IPS DF 19.7 (cell line): Measurements from ENCODE around the gene HPRT1.
A peak's percentile ranks its signal among the peaks of the same experiment; 100 is the strongest.
"Not testable (repeated sequence)": the region's sequence is repeated elsewhere in the genome, so short reads cannot be mapped to it uniquely, and the experiment has no call there.

ENCODE experiments used
- DNase-seq: peaks from one replicate; pipeline ENCODE4 v3.0.0-alpha.2; 2013; ENCODE audit warnings: low read depth, low spot score

Gene HPRT1

GRCh38 chrX:134460005-134460861 lies at the start of gene HPRT1:
HPRT1 (plus strand) TSS chrX:134460165; CDS start chrX:134460312, 147 bp downstream.
- peak; percentile 5 for DNase-seq

GRCh38 chrX:134416087-134416486 lies 43.9 kb upstream of the HPRT1 start:
- no peak for DNase-seq

GRCh38 chrX:134418317-134419113 lies 41.5 kb upstream of the HPRT1 start:
- DNase-seq, result no peak

GRCh38 chrX:134419784-134420183 lies 40.2 kb upstream of the HPRT1 start:
- DNase-seq, result no peak

- no peak for DNase-seq
Measured at GRCh38 chrX:134423606-134424005, 36.4 kb upstream of the HPRT1 start.

- no peak for DNase-seq
Measured at GRCh38 chrX:134426281-134426680, 33.7 kb upstream of the HPRT1 start.

- DNase-seq, result no peak
Measured at GRCh38 chrX:134431894-134432293, 28.1 kb upstream of the HPRT1 start.

- DNase-seq, result no peak
Measured at GRCh38 chrX:134435894-134436293, 24.1 kb upstream of the HPRT1 start.

- no peak for DNase-seq
Measured at GRCh38 chrX:134443020-134443419, 16.9 kb upstream of the HPRT1 start.

GRCh38 chrX:134443461-134443860 lies 16.5 kb upstream of the HPRT1 start:
- no peak for DNase-seq

GRCh38 chrX:134444681-134445080 lies 15.3 kb upstream of the HPRT1 start:
- no peak for DNase-seq

GRCh38 chrX:134452596-134452995 lies 7.4 kb upstream of the HPRT1 start:
- no peak for DNase-seq

- DNase-seq, result no peak
Measured at GRCh38 chrX:134453631-134454030, 6.3 kb upstream of the HPRT1 start.

- DNase-seq, result no peak
Measured at GRCh38 chrX:134454506-134454905, 5.5 kb upstream of the HPRT1 start.

GRCh38 chrX:134457708-134458107 lies 2.3 kb upstream of the HPRT1 start:
- DNase-seq, result no peak

- DNase-seq, result peak; percentile 0
Measured at GRCh38 chrX:134459683-134460004, 321 bp upstream of the HPRT1 start.

- DNase-seq, result no peak
Measured at GRCh38 chrX:134460862-134461220, 876 bp downstream of the HPRT1 start.

GRCh38 chrX:134461437-134461836 lies 1.5 kb downstream of the HPRT1 start:
- no peak for DNase-seq

GRCh38 chrX:134462927-134463326 lies 3.0 kb downstream of the HPRT1 start:
- no peak for DNase-seq

- DNase-seq, result not testable (repeated sequence)
Measured at GRCh38 chrX:134464453-134464852, 4.5 kb downstream of the HPRT1 start.

GRCh38 chrX:134469486-134469885 lies 9.5 kb downstream of the HPRT1 start:
- no peak for DNase-seq

GRCh38 chrX:134470013-134470412 lies 10.0 kb downstream of the HPRT1 start:
- DNase-seq, result no peak

- no peak for DNase-seq
Measured at GRCh38 chrX:134472041-134472440, 12.1 kb downstream of the HPRT1 start.
